ENCODE results near the gene ALB. TPM values are rescaled to one million over a fixed set of nuclear protein-coding genes. Genes with fewer than 3 reads are reported as not detected.
"Not testable (repeated sequence)": the region's sequence is repeated elsewhere in the genome, so short reads cannot be mapped to it uniquely, and the experiment has no call there.

ALB gene
- total RNA-seq = not detected in 2 replicates

DNA sequence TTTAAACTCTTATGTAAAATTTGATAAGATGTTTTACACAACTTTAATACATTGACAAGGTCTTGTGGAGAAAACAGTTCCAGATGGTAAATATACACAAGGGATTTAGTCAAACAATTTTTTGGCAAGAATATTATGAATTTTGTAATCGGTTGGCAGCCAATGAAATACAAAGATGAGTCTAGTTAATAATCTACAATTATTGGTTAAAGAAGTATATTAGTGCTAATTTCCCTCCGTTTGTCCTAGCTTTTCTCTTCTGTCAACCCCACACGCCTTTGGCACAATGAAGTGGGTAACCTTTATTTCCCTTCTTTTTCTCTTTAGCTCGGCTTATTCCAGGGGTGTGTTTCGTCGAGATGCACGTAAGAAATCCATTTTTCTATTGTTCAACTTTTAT lies at the start of gene ALB:
TSS of gene ALB (plus strand) at position 246 of the 400 bp plus-strand sequence. CDS start at position 287, 41 bp downstream.
- no peaks in the 10 kb centered on the region for H3K36me3 Mint-ChIP-seq (ENCODE audit: low read depth)
- DNase-seq (ENCODE audit: low spot score) = no peak

DNA sequence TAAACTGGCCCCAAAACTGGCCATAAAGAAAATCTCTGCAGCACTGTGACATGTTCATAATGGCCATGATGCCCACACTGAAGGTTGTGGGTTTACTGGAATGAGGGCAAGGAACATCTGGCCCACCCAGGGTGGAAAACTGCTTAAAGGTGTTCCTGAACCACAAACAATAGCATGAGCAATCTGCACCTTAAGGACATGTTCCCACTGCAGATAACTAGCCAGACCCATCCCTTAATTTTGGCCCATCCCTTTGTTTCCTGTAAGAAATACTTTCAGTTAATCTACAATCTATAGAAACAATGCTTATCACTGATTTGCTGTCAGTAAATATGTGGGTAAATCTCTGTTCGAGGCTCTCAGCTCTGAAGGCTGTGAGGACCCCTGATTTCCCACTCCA lies 46.9 kb upstream of the ALB start:
- H3K4me3 Mint-ChIP-seq (ENCODE audit: low read depth); DNase-seq (ENCODE audit: low spot score); H3K27me3 Mint-ChIP-seq (ENCODE audit: low read depth); intact Hi-C loops (cut with micrococcal nuclease); H3K27ac Mint-ChIP-seq; H3K4me1 Mint-ChIP-seq (ENCODE audit: low read depth); H3K36me3 Mint-ChIP-seq (ENCODE audit: low read depth): not testable (repeated sequence)
- H3K9me3 Mint-ChIP-seq = peaks cover 18% of the 10 kb centered on the region

More for the DNA sequence above, at the start of gene ALB:
- H3K9me3 Mint-ChIP-seq = no peaks in the 10 kb centered on the region
- H3K4me1 Mint-ChIP-seq (ENCODE audit: low read depth) = no peaks in the 10 kb centered on the region
- no peak within 1 kb of the TSS for H3K27ac Mint-ChIP-seq
- no peaks in the 10 kb centered on the region for H3K27me3 Mint-ChIP-seq (ENCODE audit: low read depth)
- no peak within 1 kb of the TSS for H3K4me3 Mint-ChIP-seq (ENCODE audit: low read depth)
- intact Hi-C loops (cut with micrococcal nuclease) = no loop called here

DNA sequence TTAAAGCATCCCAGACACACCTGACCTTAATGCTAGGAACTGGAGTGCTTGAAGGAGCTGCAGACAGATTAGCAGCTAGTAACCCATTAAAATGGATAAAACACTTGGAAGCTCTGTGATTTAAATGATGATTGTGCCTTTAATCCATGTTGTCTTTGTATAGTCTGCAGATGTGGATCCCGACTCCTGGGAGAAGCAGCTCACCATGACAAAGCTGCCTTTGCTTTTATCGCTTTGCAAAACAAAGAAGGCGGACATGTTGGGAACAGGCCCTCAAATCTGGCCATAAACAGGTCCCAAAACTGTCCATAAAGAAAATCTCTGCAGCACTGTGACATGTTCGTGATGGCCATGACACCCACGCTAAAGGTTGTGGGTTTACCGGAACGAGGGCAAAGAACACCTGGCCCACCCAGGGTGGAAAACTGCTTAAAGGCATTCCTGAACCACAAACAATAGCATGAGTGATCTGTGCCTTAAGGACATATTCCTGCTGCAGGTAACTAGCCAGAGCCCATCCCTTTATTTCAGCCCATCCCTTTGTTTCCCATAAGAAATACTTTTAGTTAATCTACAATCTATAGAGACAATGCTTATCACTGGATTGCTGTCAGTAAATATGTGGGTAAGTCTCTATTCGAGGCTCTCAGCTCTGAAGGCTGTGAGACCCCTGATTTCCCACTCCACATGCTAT lies 34.4 kb upstream of the ALB start:
- H3K27ac Mint-ChIP-seq; DNase-seq (ENCODE audit: low spot score); intact Hi-C loops (cut with micrococcal nuclease); H3K9me3 Mint-ChIP-seq; H3K36me3 Mint-ChIP-seq (ENCODE audit: low read depth); H3K27me3 Mint-ChIP-seq (ENCODE audit: low read depth); H3K4me1 Mint-ChIP-seq (ENCODE audit: low read depth); H3K4me3 Mint-ChIP-seq (ENCODE audit: low read depth): not testable (repeated sequence)

DNA sequence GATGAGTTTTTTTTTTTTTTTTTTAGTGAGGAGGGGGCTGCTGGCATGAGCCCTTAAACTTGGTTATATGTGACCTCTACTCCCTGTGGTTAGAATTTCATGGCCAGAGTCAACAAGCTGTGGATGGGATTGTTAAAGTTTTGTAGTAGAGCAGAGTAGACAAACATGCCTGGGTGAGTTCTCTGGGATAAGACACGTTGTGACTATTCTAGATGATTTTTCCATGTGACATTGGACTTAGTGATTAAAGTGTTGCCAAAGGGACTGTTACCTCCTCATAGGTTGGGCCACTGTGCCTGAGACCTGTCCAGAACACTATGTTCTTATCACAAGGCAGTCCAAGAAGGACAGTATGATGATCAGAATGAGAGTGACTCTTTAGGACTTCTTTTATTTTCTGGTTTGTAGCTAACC lies 28.8 kb upstream of the ALB start:
- Mint-ChIP-seq H3K27me3 (ENCODE audit: low read depth) (peaks cover 1% of the 10 kb centered on the region), H3K4me1 (ENCODE audit: low read depth) (no peaks in the 10 kb centered on the region), H3K9me3 (no peaks in the 10 kb centered on the region), H3K4me3 (ENCODE audit: low read depth) (no peak overlapping the region), H3K27ac (no peak overlapping the region), H3K36me3 (ENCODE audit: low read depth) (no peaks in the 10 kb centered on the region)
- intact Hi-C loops (cut with micrococcal nuclease) = no loop called here
- no peak for DNase-seq (ENCODE audit: low spot score)

DNA sequence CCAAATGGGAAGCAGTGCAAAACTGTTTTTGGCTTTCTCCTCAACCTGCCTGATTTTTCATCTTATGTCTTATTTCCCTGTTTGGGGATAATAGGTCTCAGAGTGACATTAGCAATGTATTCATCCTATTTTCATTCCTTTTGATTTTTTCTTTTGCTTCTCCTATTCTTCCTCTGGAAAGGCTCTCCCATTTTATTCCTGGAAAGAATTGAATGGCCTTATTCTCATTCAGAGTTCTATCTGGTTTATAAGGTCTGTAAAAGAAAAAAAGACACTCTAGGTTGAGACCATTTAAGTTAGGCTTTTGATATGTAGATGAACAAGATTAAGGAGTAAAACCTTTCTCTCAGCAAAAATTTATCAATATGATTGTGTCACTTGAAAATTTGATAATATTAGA lies 27.8 kb upstream of the ALB start:
- H3K4me3 Mint-ChIP-seq (ENCODE audit: low read depth) = no peak overlapping the region
- peaks cover 1% of the 10 kb centered on the region for H3K27me3 Mint-ChIP-seq (ENCODE audit: low read depth)
- DNase-seq (ENCODE audit: low spot score) = no peak
- H3K9me3 Mint-ChIP-seq = no peaks in the 10 kb centered on the region
- H3K27ac Mint-ChIP-seq = no peak overlapping the region
- intact Hi-C loops (cut with micrococcal nuclease) = no loop called here
- no peaks in the 10 kb centered on the region for H3K36me3 Mint-ChIP-seq (ENCODE audit: low read depth)
- H3K4me1 Mint-ChIP-seq (ENCODE audit: low read depth) = no peaks in the 10 kb centered on the region

DNA sequence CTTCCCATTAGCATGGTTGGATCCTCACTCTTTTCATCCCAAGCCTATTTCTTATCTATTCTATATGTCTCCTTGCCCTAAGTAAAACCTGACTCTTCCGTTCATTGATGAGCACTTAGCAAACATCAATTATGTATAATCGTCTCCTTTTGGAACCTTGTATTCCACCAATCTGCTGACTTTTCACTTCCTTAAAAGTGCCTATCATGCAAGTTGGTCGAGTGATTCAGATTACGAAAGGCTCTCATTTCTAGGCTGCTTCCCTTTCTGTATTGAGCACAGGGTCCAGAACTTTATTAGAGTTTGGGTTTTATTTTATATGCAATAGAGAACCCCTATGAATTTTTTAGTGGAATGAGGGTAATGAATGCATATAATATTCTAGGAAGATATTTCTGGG lies 27.1 kb upstream of the ALB start:
- no peak for DNase-seq (ENCODE audit: low spot score)
- peaks cover 1% of the 10 kb centered on the region for H3K27me3 Mint-ChIP-seq (ENCODE audit: low read depth)
- no peaks in the 10 kb centered on the region for H3K4me1 Mint-ChIP-seq (ENCODE audit: low read depth)
- no peak overlapping the region for H3K27ac Mint-ChIP-seq
- H3K4me3 Mint-ChIP-seq (ENCODE audit: low read depth) = no peak overlapping the region
- intact Hi-C loops (cut with micrococcal nuclease) = no loop called here
- H3K36me3 Mint-ChIP-seq (ENCODE audit: low read depth) = no peaks in the 10 kb centered on the region
- H3K9me3 Mint-ChIP-seq = no peaks in the 10 kb centered on the region

DNA sequence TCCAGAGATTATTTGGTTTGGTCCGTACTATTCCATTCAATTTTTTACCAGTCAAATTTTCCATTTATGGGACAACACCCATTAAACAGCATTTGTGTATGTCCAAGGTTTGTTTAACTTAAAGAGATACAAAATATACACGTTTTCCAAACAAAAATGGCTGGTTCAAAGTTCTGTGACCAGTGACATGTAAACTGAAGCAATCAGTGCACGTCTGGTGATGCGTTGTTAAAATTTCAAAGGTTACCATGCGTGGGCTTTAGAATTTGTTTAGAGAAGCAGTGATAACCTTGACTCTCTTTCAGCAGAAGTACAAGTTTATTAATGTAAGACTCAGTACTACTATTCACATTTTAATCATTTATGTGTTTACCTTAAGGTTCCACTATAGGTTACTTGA lies 25.2 kb upstream of the ALB start:
- Mint-ChIP-seq H3K4me3 (ENCODE audit: low read depth) (no peak overlapping the region), H3K9me3 (no peaks in the 10 kb centered on the region), H3K27me3 (ENCODE audit: low read depth) (peaks cover 1% of the 10 kb centered on the region), H3K4me1 (ENCODE audit: low read depth) (no peaks in the 10 kb centered on the region), H3K27ac (no peak overlapping the region), H3K36me3 (ENCODE audit: low read depth) (no peaks in the 10 kb centered on the region)
- intact Hi-C loops (cut with micrococcal nuclease) = no loop called here
- DNase-seq (ENCODE audit: low spot score) = no peak

DNA sequence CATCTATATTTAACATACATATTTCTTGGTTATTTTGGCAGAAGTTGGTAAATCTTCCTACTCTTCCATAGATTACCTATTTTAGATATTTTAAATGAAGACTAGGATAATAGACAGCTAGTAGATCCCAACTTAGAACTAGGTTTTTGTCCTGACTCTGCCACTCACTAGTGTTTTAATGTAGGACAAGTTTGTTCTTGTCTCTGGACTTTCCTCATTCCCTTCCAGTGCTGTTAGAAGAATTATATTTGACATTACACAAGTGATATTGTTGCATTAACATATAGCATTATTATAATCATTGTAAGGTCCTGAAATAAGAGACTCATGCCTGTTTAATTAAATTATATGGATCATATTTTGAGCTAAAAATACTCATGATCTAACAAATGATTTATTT lies 24.1 kb upstream of the ALB start:
- no peak overlapping the region for H3K4me3 Mint-ChIP-seq (ENCODE audit: low read depth)
- H3K4me1 Mint-ChIP-seq (ENCODE audit: low read depth) = no peaks in the 10 kb centered on the region
- no peaks in the 10 kb centered on the region for H3K36me3 Mint-ChIP-seq (ENCODE audit: low read depth)
- H3K27ac Mint-ChIP-seq = no peak overlapping the region
- H3K27me3 Mint-ChIP-seq (ENCODE audit: low read depth) = peaks cover 4% of the 10 kb centered on the region
- H3K9me3 Mint-ChIP-seq = no peaks in the 10 kb centered on the region
- DNase-seq (ENCODE audit: low spot score) = no peak
- intact Hi-C loops (cut with micrococcal nuclease) = no loop called here

DNA sequence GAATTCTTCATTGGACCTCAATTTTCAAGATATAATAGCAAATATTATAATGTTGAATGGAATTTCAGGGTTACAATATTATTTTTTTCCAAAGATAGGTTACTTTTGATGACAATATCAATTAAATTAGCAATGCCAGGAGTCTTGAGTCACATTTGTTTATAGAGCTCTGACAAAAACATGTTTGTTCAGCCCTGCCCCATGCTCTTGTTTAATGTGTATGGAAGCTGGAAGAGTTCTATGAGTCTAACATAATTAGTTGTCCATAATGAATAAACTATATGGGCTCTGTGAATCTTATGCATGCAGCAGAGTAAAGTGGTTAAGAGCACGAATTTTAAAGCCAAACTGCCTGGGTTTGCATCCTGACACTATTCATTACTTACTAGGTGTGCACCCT lies 22.9 kb upstream of the ALB start:
- Mint-ChIP-seq H3K9me3 (peaks cover 2% of the 10 kb centered on the region), H3K4me1 (ENCODE audit: low read depth) (no peaks in the 10 kb centered on the region), H3K4me3 (ENCODE audit: low read depth) (no peak overlapping the region), H3K27ac (no peak overlapping the region), H3K27me3 (ENCODE audit: low read depth) (peaks cover 4% of the 10 kb centered on the region), H3K36me3 (ENCODE audit: low read depth) (no peaks in the 10 kb centered on the region)
- DNase-seq (ENCODE audit: low spot score) = no peak
- intact Hi-C loops (cut with micrococcal nuclease) = no loop called here

DNA sequence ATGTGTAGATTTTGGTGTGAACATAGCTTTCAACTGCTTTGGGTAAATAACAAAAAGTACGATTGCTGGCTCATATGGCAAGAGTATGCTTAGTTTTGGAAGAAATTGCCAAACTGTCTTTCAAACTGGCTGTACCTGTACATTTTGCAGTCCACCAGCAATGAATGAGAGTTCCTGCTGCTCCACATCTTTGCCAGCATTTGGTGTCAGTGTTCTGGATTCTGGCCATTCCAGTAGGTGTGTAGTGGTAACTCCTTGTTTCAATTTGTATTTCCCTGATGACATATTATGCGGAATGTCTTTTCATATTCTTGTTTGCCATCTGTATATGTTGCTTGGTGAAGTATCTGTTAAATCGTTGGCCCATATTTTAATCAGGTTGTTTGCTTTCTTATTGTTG lies 20.6 kb upstream of the ALB start:
- Mint-ChIP-seq H3K27me3 (ENCODE audit: low read depth) (peaks cover 2% of the 10 kb centered on the region), H3K36me3 (ENCODE audit: low read depth) (no peaks in the 10 kb centered on the region), H3K9me3 (peaks cover 6% of the 10 kb centered on the region), H3K27ac (no peak overlapping the region), H3K4me1 (ENCODE audit: low read depth) (peaks cover 3% of the 10 kb centered on the region), H3K4me3 (ENCODE audit: low read depth) (no peak overlapping the region)
- DNase-seq (ENCODE audit: low spot score) = no peak
- intact Hi-C loops (cut with micrococcal nuclease) = no loop called here

DNA sequence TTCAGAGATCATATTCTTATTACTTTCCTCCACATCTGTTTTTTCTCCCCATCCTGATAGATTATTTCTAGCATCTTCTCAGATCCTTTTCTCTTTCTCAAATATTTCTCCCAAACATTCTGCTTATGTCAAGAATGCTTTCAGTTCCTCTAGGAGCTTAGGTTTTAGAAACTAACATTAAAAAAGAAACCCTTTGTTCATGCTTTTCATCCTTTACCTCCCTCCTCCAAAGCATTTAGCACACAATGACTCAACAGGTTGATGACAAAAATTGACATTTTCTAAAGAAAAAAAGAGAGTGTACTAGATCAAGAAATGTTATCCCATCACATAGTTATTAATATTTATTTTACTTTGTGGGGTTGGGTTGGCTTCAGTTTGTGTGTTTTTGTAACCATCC lies 16.5 kb upstream of the ALB start:
- H3K27me3 Mint-ChIP-seq (ENCODE audit: low read depth) = peaks cover 2% of the 10 kb centered on the region
- peaks cover 3% of the 10 kb centered on the region for H3K4me1 Mint-ChIP-seq (ENCODE audit: low read depth)
- H3K9me3 Mint-ChIP-seq = peaks cover 6% of the 10 kb centered on the region
- no peak overlapping the region for H3K4me3 Mint-ChIP-seq (ENCODE audit: low read depth)
- H3K36me3 Mint-ChIP-seq (ENCODE audit: low read depth) = no peaks in the 10 kb centered on the region
- H3K27ac Mint-ChIP-seq = no peak overlapping the region
- no peak for DNase-seq (ENCODE audit: low spot score)
- intact Hi-C loops (cut with micrococcal nuclease) = no loop called here

DNA sequence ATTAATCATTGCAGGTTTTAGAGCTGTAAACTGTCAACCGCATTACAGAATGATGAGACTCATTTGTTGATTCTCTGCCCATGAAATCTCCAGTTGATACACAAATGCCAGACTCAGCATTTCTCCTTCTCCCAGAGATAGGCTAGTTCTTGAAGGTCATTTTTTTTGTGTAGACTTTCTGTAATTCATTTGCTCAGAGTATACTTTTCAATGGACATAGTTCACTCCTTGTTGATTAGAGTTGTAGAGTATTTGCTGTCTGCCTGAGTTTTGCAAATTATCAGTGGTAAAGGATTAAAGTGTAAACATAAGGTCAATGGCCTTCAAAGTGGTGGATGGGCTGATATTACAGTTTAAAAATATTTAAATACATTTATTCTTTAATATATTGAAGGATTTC lies 15.2 kb upstream of the ALB start:
- intact Hi-C loops (cut with micrococcal nuclease) = no loop called here
- Mint-ChIP-seq H3K27me3 (ENCODE audit: low read depth) (peaks cover 2% of the 10 kb centered on the region), H3K4me1 (ENCODE audit: low read depth) (peaks cover 3% of the 10 kb centered on the region), H3K9me3 (peaks cover 6% of the 10 kb centered on the region), H3K36me3 (ENCODE audit: low read depth) (no peaks in the 10 kb centered on the region), H3K4me3 (ENCODE audit: low read depth) (no peak overlapping the region), H3K27ac (no peak overlapping the region)
- no peak for DNase-seq (ENCODE audit: low spot score)

DNA sequence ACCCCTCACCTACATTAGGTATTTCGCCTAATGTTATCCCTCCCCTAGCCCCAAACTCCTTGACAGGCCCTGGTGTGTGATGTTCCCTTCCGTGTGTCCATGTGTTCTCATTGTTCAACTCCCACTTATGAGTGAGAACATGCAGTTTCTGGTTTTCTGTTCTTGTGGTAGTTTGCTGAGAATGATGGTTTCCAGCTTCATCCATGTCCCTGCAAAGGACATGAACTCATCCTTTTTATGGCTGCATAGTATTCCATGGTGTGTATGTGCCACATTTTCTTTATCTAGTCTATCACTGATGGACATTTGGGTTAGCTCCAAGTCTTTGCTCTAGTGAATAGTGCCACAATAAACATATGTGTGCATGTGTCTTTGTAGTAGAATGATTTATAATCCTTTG lies 14.4 kb upstream of the ALB start:
- H3K9me3 Mint-ChIP-seq; DNase-seq (ENCODE audit: low spot score); intact Hi-C loops (cut with micrococcal nuclease); H3K27ac Mint-ChIP-seq; H3K27me3 Mint-ChIP-seq (ENCODE audit: low read depth); H3K4me1 Mint-ChIP-seq (ENCODE audit: low read depth); H3K36me3 Mint-ChIP-seq (ENCODE audit: low read depth); H3K4me3 Mint-ChIP-seq (ENCODE audit: low read depth): not testable (repeated sequence)

DNA sequence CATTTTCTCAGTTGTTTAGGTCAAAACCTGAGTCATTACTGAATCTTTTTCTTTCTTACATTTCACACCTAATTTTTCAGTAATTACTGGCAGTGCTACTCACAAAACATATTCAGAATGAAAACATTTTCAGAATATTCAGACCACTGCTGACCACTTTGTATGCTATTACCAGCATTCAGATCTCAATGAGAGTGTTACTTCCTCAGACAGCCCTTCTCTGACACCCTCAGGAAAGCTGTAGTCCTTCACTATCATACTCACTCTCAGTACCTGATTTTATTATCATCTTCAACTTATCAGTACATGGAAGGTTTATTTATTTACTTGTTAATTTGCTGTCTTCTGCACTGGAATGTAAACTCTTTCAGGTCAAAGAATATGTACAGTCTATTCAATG lies 12.3 kb upstream of the ALB start:
- Mint-ChIP-seq H3K27ac (no peak overlapping the region), H3K4me3 (ENCODE audit: low read depth) (no peak overlapping the region)
- intact Hi-C loops (cut with micrococcal nuclease) = no loop called here

More for the DNA sequence above, 12.3 kb upstream of the ALB start:
- Mint-ChIP-seq H3K36me3 (ENCODE audit: low read depth) (no peaks in the 10 kb centered on the region), H3K4me1 (ENCODE audit: low read depth) (peaks cover 3% of the 10 kb centered on the region), H3K9me3 (no peaks in the 10 kb centered on the region), H3K27me3 (ENCODE audit: low read depth) (no peaks in the 10 kb centered on the region)
- no peak for DNase-seq (ENCODE audit: low spot score)
